Stromal cell of bone marrow (primary cell): ENCODE data around the gene APOL6.

Experiments
- DNase-seq: peaks from one replicate; pipeline ENCODE4 v3.0.0-alpha.2; 2012; ENCODE audit warnings: low read depth

The APOL6 gene, protein sequence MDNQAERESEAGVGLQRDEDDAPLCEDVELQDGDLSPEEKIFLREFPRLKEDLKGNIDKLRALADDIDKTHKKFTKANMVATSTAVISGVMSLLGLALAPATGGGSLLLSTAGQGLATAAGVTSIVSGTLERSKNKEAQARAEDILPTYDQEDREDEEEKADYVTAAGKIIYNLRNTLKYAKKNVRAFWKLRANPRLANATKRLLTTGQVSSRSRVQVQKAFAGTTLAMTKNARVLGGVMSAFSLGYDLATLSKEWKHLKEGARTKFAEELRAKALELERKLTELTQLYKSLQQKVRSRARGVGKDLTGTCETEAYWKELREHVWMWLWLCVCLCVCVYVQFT

DNA sequence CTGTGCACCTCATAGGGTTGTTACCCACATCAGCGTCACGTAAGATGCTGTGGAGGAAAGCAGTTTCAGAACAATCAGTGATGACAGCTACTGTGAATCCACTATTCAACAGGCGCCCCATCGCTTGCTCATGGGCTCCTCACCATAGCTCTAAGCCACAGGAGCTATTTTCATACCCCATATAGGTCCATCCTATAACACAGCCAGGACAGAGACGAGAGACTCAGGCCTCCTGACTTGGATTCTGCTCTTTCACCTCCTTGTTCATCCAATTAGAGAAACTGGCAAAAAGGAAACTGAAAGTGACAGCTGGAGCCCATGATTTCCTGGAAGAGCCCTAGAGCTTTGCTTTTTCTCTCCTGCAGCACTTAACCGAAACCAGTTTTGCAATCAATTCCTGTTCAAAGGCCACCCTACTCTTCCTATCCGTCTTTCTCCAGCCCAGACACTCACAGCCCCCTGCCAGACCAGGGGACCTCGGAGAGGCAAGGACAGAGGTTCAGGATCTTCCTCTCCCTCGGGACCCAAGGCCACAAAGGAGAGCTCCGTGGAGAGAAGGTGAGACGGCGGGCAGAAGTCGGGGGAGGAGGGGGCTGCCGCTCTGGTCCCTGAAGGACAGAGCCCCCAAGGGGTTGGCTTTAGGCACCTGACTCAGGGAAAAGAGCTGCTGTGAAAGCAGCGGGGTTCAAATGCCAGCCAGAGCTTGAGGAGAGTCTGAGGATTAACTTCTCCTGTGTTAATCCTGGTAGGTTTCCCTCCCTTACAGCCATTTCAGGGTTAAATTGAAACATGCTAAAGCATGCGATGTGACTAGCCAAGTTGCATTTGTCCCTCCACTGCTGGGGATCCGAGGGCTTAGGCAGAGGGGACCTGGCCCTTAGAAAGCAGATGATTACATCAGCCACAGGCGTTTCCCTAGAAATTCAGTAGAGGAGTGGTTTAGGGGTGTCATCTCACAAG is at the start of gene APOL6:
Gene APOL6, plus strand, starts transcription at position 381 of the 960 bp plus-strand sequence. CDS start 7,980 bp downstream, outside the sequence.
- DNase-seq: peak; percentile 75

DNA sequence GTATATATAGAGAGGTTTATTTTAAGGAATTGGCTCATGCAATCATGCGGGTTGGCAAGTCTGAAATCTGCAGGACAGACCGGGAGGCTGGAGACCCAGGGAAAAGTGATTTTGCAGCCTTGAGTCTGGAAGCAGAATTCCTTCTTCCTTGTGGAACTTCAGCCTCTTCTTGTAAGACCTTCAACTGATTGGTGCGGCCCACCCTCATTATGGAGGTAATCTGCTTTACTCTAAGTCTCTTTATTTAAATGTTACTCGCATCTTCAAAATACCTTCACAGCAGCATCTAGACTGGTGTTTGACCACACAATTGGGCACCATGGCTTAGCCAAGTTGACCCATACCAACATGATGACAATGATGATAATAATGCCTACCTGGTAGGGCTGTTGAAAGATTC is 48.9 kb upstream of the APOL6 start:
- no peak for DNase-seq

DNA sequence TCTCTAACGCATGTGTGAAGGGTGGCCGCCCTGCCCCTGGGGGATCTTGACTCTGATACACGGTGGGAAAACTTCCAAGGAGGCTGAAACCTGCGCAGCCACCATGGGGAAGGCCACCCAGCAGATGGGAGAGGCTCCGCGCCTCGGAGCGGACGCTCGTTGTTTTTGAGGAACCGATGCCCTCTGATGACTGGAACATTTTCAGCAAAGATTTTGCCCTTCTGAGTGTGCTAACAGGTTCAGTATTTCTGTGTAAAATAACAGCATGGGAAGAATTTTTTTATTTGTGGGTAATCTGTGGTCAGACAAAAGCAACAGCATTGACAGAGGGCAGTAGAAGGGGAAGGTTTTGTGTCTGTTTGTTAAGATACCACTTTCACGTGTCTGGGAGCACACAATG is 47.8 kb upstream of the APOL6 start:
- DNase-seq: no peak

DNA sequence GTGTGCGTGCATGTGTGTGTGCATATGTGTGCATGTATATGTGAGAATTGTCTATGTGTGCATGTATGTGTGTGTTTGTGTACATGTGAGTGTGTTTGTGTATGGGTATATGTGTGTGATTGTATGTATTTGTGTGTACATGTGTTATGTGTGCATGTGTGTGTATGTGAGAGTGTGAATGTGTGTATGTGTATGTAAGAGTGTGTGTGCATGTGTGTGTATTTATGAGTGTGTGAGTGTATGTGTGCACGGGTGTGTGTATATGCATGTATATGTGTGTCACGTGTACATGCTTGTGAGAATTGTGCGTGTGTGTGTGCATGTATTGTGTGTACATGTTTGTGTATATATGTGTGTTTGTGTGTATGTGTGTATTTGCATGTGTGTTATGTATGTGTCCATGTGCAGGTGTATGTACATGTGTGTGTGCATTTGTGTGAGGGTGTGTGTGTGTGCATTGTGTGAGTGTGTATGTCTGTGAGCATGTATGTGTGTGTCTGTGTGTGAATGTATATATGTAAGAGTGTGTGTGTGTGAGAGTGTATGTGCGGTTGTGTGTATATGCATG is 47.1 kb upstream of the APOL6 start:
- DNase-seq: no peak

DNA sequence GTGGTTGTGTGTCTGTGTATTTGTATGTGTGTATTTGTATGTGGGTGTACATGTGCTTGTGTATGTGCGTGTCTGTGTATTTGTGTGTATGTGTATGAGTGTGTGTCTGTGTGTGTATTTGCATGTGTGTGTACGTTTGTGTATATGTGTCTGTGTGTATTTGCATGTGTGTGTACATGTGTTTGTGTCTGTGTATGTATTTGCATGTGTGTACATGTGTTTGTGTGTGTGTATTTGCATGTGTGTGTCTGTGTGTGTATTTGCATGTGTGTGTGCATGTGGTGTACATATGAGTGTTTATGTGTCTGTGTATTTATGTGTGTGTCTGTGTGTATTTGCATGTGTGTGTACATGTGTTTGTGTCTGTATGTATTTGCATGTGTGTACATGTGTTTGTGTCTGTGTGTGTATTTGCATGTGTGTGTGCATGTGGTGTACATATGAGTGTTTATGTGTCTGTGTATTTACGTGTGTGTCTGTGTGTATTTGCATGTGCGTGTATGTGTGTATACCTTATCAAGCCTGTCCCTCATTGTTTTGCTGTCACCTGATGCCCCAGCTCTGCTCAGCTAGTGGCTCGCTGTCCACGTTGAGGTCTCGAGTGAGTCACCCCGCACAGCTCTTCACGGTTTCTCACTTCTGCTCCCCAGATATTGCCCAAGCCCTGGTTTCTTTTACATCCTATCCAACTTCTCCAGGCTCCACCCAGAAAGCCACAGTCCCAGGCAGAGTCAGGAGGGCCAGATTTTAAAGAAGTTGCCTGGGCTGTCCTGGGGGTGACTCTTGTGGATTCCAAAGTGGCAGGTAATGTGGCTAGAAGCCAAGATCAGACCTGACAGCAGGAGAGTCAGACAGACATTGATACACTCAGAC is 46.3 kb upstream of the APOL6 start:
- peak; percentile 65 for DNase-seq

DNA sequence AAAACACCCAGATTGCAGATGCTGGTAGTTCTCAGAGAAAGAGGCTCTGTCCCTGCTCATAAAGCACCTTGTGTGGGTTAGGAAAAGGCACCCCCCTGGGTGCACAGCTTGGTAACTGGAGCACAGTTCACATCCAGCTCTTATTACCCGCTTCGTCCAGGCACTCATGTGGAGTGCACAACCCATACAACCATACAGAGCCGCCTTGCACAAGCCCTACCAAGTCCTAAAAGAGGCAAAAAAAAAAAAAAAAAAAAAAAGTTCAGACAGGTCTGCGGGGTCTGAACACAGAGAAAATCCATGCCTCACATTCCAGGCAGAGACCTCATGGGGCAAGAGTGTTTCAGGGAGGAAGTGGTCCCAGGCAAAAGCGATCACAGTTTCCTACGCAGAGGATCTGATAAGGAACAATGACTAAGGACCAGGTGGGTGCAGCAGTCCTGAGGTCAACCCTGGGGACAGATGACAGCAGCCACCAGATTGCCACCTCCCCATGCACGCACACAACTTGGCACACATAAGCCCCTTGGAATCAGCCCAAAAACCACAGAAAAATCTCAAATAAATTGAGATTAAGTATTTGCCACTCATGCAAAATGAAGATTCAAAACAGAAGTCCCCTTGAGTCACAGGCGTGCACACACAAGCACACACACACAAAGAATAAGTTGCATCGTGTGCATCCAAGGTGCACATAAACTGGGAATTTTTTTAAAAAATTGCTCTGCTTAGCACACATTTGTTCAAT is 43.5 kb upstream of the APOL6 start:
- no peak for DNase-seq

DNA sequence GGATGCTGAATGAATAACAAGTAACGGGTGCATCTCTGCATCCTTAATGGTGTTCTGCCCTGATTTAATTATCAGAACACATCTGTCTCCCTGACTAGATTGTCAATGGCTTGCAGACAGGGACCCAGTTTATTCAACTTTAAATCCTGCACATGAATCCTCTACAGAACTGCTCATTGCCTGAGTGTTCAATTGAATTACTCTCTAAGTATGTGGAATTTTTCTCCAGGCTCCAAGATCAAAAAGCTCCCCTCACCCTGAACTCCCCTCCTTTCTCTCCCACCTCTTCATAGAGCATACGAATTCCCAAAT is 42.9 kb upstream of the APOL6 start:
- no peak for DNase-seq

DNA sequence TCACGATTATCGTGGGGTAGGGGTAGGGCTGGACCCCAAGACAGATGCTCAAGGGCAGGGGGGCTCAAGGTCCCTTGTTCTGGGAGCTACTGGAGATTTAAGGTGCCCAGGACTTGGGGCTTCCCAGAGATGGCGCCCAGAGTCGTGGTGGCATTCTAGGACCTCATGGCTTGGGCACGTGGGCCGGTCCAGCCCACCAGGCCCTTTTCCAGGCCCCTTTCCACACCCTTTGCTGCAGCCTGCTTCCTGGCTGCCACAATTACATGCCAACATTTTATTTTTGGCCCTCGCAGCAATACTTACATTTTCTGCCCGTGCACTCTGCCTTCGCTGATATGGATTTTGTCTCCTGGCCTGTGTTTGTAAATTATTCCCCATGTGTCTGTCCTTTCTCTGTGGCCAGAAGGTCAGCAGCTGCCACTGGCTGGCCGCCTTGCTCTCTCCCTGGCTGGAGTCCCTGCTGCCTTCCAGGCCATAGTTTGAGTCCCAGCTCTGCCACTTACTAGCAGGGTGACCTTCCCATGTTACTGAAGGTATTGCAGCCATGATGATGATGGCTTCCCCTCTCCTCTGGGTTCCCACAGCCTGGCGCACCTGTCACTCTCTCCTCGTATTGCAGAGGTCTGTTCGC is 42.3 kb upstream of the APOL6 start:
- DNase-seq: no peak

DNA sequence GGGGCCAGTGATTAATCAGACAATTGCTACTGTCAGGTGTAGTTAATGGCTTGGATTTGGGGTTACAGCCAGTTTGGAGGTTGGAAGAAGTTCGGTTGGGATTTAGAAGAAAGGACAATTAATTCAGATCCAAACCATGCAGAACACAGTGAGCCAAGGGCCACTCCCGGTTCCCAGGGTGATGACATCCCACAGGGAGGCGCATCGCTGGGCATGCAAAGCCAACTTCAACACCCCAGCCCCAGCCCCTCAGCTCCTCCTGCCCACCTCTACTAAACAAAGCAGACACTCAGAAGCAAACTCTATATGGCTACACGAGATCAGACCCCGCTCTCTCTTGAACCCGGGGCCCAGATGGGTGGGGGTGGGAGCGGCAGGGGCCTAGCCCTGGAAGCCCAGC is 41.3 kb upstream of the APOL6 start:
- no peak for DNase-seq

DNA sequence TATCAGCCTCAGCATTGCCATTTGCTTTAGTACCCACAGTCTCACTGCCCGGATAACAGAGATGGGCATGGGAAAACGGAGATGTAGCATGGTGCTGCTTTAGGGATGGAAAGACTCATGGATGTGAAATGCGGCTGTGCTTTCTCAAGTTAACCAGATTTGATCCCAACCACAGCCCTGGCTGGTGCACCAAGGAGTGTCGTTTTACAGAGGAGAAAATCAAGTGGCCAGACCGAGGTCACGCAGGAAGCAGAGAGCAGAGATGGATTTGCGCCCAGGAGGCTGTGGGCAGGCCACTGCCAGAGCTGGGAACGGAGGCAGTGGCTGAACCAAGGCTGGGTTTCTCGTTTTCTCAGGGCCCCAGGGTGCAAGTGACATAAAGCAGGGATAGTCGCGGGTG is 40.2 kb upstream of the APOL6 start:
- peak; percentile 56 for DNase-seq

DNA sequence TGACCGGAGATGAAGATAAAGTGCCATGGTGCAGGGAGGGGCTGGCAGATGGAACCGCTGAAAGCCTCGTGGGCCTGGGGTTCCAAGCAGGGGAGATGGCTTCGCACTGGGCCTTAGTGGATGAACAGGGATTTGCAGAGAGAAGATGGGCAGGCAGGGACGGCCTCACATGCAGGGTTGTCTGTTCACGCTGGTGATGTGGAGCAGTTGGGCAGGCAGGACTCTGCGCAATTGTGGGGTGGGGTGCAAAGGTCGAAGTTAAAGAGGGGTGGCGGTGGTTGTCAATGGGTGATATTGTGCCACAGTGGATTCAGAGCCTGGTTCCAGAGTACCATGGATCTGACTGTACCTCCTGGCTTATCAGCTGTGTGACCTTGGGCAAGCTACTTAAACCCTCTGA is 39.0 kb upstream of the APOL6 start:
- no peak for DNase-seq

DNA sequence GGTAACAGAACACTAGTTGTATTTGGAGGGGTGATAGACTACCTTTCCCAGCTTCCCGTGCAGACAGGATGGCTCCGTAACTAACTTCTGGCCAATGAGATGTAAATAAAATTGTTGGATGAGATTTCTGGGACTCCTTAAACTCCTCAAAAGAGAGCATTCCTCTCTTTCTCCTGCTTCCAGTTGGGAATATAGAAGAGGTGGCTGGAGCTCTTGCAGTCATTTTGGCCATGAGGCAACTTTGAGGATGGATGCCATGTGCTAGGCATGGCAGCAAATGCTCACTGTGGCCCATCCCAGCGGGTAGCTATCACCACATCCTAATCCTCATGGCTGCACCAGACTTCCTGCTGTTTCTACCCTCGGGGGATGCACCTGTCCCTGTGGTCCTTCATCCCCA is 38.5 kb upstream of the APOL6 start:
- DNase-seq: no peak

DNA sequence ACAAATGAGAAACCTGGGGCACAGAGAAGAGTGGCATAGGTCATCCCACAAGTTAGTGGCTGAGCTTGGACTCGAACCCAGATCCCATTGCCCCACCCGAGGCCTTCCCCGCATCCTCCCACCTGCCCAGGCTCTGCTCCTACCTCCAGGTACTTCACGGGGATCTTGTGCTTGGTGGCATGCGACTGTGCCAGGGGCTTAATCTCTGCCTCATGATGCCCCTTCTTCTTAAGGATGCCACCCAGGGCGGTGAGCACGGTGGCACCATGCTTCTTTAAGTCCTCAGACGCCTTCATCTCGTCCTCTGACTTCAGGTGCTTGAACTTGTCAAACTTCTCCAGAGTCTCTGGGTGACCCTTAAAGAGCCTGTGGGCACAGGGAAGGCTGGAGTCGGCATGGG is 37.5 kb upstream of the APOL6 start:
- DNase-seq: no peak

DNA sequence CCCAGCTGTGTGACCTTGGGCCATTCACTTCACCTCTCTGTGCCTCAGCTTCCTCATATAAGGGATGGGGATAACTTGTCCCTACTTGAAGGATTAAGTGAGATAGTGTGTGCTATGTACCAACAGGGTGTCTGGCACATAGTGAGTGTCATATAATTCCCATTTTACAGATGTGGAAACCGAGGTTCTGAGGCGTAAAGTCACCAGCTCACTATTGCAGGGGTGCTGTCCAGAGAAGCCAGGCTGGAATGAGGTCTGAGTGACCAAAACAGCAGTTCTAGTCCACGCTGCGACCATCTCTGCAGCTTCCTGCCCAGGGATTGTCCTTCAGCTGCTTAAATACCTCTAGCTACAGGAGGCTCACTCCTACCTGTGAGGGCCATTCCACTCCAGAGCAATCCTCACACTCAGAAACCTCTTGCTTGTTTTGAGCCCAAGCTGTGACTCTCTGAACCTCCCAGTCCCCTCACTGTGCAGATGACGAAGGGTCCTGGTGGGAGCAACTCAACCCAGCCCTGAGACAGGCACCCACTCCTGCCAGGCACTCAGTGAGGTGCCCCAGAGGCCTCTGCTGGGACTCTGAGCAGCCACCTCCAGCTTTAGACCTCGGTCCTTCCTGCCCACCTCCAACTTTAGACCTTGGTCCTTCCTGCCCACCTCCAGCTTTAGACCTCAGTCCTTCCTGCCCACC is 36.9 kb upstream of the APOL6 start:
- no peak for DNase-seq

DNA sequence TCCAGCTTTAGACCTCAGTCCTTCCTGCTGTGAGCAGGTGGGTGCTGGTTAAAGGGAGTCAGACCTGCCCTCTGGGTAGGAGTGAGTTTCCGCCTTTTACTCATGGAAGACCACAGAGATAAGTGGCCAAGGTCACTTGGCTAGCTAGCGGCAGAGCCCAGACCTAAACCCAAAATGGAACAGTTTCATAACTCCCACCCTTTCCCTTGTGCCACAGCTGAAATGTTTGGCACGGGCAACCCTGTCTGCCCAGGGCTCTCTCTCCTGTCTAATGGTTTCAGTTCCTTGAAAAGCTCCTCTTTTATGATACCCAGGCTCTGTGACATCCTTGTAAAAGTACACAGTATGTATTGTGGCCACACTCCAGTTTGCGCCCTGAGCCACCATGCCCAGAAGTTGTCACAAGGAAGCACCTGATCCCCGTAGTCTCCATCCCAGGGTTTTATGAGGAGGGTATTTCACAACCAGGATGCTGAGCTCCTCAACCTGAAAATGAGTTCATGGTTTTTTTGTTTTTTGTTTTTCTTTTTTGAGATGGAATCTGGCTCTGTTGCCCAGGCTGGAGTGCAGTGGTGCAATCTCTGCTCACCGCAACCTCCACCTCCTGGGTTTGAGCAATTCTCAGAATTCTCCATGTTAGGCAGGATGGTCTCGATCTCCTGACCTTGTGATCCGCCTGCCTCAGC is 36.2 kb upstream of the APOL6 start:
- DNase-seq: no peak

DNA sequence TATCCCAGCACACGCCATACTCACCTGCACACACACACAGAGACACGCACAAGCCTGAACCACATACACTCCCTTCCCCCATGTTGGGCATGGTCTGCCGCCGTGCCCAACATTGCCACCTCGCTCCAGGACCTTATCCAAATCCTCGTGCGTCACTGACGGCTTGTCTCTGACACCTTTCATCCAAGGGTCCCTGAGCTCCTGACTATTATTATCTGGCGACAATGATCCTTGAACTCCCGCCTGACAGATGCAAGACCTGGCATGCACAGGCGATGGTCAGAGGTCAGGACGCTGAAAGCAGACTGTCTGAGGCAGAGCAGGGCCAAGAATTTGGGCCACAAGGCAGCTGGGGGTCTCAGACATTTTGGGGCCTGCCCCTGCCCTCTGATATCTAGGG is 35.3 kb upstream of the APOL6 start:
- no peak for DNase-seq

DNA sequence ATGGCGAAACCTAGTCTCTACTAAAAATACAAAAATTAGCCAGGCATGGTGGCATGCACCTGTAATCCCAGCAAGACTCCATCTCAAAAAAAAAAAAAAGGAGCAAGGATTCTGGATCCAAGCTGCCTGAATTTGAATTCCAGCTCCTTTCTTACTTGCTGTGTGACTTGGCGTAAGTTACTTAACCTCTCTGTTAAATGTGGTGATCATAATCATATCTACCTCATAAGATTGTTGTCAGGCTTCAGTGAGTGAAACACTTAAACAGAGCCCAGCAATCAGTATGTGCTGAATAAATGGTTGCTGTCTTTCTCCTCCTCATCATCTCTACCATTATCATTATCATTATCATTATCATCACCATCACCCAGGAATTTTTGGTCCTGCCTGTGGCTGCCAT is 33.8 kb upstream of the APOL6 start:
- no peak for DNase-seq

DNA sequence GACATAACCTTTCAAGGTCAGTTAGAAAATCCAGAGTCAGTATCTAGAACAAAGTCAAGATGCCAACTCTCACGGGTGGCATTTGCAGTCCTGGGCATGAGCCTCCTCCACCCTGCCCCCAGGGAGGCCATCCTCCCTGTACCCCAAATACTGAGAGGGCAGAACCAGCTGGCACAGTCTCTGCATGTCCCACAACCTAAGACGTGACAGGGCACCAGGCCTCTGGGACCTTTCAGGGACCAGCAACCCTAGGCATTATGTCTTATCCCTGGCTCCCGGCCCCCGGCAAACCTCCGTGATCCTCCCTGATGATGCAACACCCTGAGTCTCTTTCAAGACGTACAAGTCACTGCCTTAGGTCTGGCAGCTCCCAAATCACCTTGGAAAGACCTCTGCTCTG is 33.1 kb upstream of the APOL6 start:
- DNase-seq: no peak

DNA sequence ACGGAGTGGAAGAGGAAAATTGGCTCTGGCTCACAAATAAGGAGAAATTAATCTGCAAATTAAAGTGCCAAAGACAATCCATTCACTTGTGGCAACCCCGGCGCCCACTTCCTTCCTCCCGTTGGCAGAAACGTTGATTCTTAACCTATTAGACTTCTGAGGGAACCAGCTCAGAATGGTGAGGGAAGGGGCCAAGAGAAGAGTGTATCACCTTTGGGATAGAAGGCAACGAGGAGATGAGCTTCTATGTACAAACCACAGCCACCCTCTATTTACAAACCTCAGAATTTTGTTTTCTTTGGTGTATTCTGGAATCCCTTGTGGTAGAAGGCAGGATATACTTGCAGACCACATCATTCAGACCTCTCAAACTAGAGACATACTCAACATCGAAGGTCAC is 32.2 kb upstream of the APOL6 start:
- no peak for DNase-seq
